NCI-H2107 treated with DMSO at 0.1 percent for 48 hours (cell line): ENCODE results near the gene MYLK4.

Experiments used
- DNase-seq: peaks from one replicate; lab custom pipeline; 2025; ENCODE audit not compliant: unreplicated experiment; lab: John Stamatoyannopoulos, UW

Gene MYLK4

DNA sequence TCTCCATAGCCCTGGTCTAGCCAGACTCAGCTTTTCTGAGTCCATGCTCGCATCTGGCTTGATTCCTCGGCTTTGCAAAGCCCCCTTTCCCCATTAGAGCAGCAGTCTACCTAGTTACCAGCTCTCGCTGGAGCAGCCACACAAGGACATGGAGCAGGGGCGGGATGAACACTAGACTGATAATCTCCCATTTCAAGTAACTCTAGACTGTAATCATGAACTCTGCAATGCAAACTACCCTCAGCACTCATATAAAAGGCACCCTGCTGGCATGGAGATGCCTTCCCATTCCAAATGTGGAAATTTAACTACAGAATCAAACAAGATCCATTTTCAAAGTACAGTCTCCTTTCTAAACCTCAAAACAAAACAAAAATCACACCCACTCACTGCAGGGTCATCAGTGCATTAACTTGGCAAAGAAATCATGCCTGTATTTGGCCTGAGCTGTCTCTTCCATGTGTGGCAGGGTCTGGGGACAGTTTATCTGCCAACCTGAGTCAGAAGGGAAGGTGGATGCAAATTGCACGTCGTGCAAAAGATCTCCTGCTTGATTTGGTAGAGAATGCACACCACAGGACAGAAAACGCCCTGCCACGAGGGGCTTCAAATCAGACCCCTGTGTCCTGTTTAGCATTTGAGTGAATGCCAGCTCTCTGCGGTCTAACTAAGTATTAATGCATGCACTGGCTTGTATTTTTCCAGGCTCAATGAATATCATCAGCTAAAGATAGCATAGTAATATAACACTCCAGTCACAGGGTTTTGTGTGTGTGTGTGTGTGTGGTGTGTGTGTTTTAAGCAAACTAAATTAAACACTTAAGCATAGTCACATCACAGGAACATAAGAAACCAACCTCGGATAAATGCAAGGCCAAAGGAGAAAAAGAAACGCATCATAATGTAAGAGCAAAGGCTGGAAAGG lies 85.3 kb downstream of the MYLK4 start:
- peak; percentile 22 for DNase-seq

DNA sequence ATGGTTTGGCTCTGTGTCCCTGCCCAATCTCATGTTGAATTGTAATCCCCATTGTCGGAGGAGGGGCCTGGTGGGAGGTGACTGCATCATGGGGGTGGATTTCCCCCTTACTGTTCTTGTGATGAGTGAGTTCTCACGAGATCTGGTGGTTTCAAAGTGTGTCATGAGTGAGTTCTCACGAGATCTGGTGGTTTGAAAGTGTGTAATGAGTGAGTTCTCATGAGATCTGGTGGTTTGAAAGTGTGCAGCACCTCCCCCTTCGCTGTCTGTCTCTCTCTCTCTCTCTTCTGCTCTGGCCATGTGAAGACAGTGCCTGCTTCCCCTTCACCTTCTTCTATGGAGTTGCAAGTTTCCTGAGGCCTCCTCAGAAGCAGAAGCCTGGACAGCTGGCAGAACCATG lies 87.6 kb downstream of the MYLK4 start:
- DNase-seq: no peak

GRCh38 chr6:2661651-2662050 lies 89.1 kb downstream of the MYLK4 start:
- no peak for DNase-seq

GRCh38 chr6:2659882-2660281 lies 90.8 kb downstream of the MYLK4 start:
- DNase-seq: no peak

- no peak for DNase-seq
Measured at GRCh38 chr6:2659381-2659780, 91.3 kb downstream of the MYLK4 start.

GRCh38 chr6:2658788-2659187 lies 91.9 kb downstream of the MYLK4 start:
- DNase-seq: no peak

DNA sequence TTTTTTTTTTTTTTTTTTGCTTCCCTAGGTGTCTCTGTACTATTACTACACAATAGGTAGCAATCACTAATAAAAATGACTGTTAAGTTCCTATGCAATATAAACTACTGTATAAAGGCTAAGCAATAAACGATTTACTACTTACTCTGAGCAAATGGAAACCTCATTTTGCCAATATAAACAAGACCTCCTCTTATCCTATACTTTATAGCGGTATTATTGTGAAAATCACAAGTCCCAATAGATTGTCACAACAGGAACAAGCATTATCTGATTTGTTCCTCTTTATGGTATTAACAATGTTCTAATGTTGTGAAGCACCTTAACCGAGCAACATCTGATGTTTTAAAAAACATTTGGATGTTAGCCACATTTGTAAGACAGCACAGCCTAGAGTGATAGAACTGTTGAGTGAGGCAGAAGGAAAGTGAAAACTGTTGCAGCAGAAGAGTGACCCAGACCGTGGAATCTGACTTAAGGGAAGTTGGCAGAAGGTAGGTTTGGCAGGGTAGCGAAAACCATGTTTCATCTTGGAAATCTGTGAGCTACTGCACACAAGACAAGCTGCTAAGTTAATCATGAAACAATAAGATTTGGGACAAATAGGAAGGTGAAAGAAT lies 94.2 kb downstream of the MYLK4 start:
- no peak for DNase-seq

DNA sequence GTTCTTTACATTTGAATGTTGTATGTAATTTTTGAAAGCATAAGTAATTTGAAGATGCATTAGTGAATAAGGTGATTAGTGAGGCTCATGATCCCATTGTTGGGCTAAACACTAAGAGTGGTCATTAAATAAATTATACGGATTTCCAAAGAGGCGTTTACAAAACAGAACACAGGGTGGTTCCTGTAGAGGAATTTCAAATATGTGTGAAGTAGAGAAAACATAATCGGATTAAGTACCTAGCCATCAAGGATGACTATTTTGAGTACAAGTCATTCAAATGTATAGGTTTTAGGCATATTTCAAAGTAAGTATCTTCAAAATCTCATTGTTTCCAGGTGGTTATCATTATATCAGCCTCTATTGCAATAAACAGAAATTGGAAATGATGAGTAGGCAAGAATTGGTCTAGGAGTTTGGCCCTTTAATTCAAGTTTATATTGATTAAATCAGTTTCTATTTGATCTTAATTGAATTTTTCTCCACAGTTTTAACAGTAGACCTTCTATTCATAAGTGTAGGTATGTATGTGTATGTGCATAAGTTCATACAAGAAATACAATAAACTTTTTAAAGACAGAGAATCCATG lies 94.8 kb downstream of the MYLK4 start:
- no peak for DNase-seq

DNA sequence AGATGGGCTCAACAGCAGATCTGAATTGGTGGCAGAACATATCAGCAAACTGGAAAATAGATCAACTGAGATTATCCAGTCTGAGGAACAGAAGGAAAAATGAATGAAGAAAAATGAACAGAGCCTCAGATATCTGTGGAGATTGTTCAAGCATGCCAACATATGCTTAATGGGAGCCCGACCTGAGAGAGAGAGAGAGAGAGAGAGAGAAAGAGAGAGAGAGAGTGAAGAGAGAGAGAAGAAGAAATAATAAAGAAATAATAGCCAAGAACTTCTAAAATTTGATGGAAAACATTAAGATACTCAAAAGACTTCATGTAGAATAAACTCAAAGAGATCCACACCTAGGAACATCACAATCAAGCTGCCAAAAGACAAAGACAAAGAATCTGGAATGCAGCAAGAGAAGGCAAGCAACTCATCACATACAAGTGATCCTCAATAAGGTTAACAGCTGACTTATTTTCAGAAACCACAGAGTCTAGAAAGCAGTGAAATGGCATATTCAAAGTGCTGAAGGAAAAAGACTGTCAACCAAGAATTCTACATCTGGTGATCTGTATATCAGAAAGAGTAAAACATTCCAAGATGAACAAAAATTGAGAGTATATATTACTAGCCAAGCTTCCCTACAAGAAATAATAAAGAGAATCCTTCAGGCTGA lies 97.2 kb downstream of the MYLK4 start:
- DNase-seq: no peak

DNA sequence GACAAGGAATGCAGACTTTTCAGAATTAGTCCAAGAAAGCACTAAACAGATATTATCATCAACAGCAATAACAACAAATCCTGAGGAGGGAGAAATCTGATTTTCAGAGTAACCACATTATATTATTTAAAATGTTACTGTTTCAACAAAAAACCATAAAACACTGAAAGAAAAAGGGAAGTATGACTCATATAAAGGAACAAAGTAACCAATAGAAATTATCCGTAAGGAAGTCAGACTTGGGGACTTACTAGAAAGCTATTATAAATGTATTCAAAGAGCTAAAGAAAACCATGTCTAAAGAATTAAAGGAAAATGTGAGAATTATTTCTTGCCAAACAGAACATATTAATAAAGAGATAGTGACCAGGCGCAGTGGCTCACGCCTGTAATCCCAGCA lies 98.1 kb downstream of the MYLK4 start:
- no peak for DNase-seq

DNA sequence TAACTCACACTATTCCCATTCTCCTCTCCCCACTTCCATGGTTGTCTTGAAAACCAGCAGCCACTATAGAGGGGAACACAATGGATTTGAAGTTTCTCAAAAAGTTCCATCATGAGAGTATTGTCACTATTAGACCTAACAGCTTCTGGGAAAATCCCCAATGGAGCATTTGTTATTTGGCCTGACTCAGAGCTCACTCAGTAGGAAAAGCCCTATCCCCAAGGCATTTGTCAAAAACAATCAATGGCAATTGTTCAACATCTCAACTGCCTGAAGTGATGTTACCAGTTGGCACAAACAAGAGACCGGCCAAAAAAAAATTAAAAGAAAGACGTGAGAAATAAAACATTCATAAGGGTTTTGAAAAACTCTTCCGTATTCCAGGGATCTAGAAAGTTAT lies 98.8 kb downstream of the MYLK4 start:
- no peak for DNase-seq

DNA sequence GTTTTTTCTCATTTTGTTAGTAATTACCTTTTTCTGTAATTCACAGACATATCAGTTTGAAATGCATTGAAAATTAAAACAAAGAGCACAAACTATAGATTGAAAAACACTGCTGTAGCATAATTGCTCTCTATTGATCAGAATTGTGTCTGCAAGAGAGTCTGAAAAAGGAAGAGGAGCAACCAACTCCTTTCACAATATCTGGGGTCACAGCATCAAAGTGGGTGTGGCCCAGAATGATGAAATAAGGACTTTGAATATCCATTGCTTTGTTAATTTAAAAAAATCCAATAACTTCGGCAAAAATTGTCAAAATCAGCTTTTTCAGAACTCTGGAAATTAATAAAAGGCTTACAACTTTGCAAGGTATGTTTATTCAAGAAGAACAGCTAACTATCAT lies 99.2 kb downstream of the MYLK4 start:
- no peak for DNase-seq

DNA sequence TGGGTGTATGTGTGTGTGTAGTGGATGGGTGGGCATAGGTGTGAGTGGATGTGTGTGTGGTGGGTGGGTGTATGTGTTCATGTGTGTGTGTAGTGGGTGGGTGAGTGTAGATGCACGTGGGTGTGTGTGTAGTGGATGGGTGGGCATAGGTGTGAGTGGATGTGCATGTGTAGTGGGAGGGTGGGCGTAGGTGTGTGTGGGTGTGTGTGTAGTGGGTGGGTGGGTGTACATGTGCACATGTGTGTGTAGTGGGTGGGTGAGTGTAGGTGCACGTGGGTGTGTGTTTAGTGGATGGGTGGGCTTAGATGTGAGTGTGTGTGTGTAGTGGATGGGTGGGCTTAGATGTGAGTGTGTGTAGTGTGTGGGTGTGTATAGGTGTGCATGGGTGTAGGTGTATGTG lies 104.4 kb downstream of the MYLK4 start:
- DNase-seq: no peak

DNA sequence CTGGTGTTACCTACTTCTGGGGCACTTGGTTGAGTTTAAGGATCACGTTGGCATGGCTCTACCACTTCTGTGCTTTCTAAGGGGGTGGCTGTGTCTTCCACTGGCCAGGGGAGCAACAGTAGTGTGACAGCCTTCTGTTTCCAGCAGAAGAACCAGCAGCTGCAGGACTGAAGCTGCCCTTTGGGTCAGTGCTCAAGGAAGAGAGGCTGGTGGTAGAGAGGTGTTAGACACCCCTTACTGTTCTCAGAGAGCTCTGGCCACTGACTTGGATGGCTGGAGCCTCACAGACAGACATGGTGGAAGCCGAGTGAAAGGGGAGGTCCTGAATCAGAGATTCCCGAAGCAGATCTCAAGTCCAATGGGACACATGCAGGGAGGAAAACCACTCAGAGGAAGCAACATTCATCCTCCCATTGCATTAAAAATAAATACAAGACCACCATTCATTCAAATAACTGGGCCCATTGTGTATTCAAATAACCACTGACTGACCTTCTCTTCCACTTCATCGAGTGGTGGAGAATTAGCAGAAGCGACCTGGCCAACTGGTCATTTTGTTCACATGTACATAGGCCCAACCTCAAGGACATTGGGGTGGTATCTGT lies 106.7 kb downstream of the MYLK4 start:
- no peak for DNase-seq

GRCh38 chr6:2643130-2643529 lies 107.6 kb downstream of the MYLK4 start:
- DNase-seq: no peak

- DNase-seq: no peak
Measured at GRCh38 chr6:2641044-2641725, 109.5 kb downstream of the MYLK4 start.

DNA sequence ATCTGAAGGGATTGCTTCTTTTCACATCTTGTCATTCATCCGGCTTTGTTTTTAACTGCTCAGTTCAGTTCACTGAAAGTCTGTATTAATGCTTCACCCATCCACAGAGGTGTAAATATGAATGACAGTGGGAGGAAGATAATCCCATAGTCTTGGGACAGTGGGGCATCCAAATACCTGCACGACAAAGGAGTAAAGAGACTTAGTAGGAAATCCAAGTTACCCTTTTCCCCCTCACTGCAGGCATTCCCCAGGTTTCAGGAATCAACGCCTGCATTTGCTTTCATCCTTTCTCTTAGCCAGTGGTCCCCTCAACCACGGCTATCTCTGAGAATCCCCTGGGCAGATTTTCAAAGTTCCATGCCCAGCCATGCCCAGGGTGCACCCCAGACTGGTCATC lies 110.2 kb downstream of the MYLK4 start:
- DNase-seq: no peak

GRCh38 chr6:2639896-2640295 lies 110.8 kb downstream of the MYLK4 start:
- no peak for DNase-seq

GRCh38 chr6:2639167-2639566 lies 111.6 kb downstream of the MYLK4 start:
- no peak for DNase-seq

- no peak for DNase-seq
Measured at GRCh38 chr6:2636672-2637071, 114.0 kb downstream of the MYLK4 start.

- no peak for DNase-seq
Measured at GRCh38 chr6:2635911-2636310, 114.8 kb downstream of the MYLK4 start.
